ENCODE data around the gene CELF6. TPM values are rescaled to one million over a fixed set of nuclear protein-coding genes. Genes with fewer than 3 reads are reported as not detected.

CELF6 gene
- polyA plus RNA-seq, 4 donors: 0.54 to 10.9 (median 2.5) TPM

GRCh38 chr15:72313881-72314280, 6.1 kb downstream of the CELF6 start:
- H3K27me3 ChIP-seq (ENCODE audit: control insufficient read depth in 3 of 3, insufficient read depth in 3 of 3, low read length in 3 of 3): peaks cover 0 to 2% (median 0%) of the 10 kb centered on the region in 3 donors
- WGBS, 3 donors: 87 to 96% (median 92%) methylated on average over 2 of the region's 2 CpGs
- no peak overlapping the region for H3K27ac ChIP-seq (ENCODE audit: low read depth in 1 of 3, low read length in 2 of 3)
- H3K4me3 ChIP-seq (ENCODE audit: low read depth in 1 of 3, low read length in 3 of 3): no peak overlapping the region
- DNase-seq: no peak
- no peaks in the 10 kb centered on the region for H3K9me3 ChIP-seq (ENCODE audit: control insufficient read depth in 2 of 2, insufficient read depth in 1 of 2, low read depth in 1 of 2, low read length in 1 of 2)
- H3K36me3 ChIP-seq (ENCODE audit: control insufficient read depth in 3 of 3, insufficient read depth in 2 of 3, low read depth in 1 of 3, low read length in 3 of 3): peaks cover 0 to 4% (median 0%) of the 10 kb centered on the region in 3 donors
- no peak for FAIRE-seq
- no peaks in the 10 kb centered on the region for H3K4me1 ChIP-seq (ENCODE audit: control insufficient read depth in 3 of 3, insufficient read depth in 2 of 3, low read depth in 1 of 3, low read length in 2 of 3)

DNA sequence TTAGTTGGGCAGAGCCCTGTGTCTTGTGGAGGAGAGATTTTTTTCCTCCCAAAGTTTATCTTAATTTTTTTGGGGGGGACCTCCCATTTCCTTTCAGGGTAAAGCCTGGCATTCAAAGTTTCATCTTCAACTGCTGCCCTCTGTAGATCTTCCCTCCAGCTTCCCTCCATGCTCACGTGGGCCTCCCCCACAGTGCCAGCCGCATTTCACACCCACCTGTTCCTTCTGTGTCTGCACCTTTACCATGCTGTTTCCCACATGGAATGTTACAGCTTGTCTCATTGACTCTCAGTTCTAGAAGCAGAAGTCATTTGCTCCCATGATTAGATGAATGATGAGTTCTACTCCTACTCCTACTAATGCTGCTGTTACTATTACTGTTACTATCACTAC, 6.5 kb downstream of the CELF6 start:
- FAIRE-seq: no peak
- peaks cover 0 to 2% (median 0%) of the 10 kb centered on the region in 3 donors for H3K27me3 ChIP-seq (ENCODE audit: control insufficient read depth in 3 of 3, insufficient read depth in 3 of 3, low read length in 3 of 3)
- WGBS, 3 donors: 82 to 92% (median 86%) methylated on average over 2 of the region's 2 CpGs
- H3K36me3 ChIP-seq (ENCODE audit: control insufficient read depth in 3 of 3, insufficient read depth in 2 of 3, low read depth in 1 of 3, low read length in 3 of 3): peaks cover 0 to 4% (median 0%) of the 10 kb centered on the region in 3 donors
- no peaks in the 10 kb centered on the region for H3K9me3 ChIP-seq (ENCODE audit: control insufficient read depth in 2 of 2, insufficient read depth in 1 of 2, low read depth in 1 of 2, low read length in 1 of 2)
- H3K4me3 ChIP-seq (ENCODE audit: low read depth in 1 of 3, low read length in 3 of 3): no peak overlapping the region
- no peak for DNase-seq
- H3K27ac ChIP-seq (ENCODE audit: low read depth in 1 of 3, low read length in 2 of 3): no peak overlapping the region
- H3K4me1 ChIP-seq (ENCODE audit: control insufficient read depth in 3 of 3, insufficient read depth in 2 of 3, low read depth in 1 of 3, low read length in 2 of 3): no peaks in the 10 kb centered on the region

DNA sequence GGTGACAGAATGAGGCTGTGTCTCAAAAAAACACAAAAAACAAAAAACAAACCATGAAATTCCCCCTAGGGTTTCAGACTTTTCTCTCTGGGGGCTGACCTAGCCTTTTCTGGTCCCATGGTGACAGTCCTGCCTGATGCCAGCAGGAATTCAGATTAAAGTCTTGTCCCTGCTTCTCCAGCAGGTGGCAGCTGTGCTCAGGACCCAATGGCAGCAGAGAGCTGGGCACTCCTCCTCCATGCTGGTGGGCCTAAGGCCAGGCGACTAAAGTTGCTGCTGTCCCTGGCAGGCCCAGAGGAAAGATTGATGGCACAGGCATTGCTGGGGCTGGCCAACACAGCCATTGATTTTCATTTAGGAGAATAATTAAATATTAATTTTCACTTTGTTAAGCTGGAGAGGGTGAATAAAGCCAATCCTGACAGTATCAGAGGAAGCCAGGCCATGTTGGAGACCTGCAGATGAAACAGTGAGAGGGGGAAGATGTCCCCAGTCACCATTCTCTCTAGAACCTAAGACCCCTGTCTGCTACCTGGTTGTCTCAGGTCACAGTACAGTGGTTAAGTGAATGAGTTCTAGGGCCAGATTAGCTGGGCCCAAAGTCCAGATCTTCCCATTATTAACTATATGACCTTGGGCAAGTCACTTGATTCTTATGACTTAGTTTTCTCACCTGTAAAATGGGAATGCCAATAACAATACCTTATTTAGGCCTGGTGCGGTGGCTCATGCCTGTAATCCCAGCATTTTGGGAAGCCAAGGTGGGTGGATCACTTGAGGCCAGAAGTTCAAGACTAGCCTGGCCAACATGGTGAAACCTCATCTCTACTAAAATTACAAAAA, 7.1 kb downstream of the CELF6 start:
- Histone ChIP-seq H3K4me1 (ENCODE audit: control insufficient read depth in 3 of 3, insufficient read depth in 2 of 3, low read depth in 1 of 3, low read length in 2 of 3) (no peaks in the 10 kb centered on the region), H3K27ac (ENCODE audit: low read depth in 1 of 3, low read length in 2 of 3) (no peak overlapping the region), H3K36me3 (ENCODE audit: control insufficient read depth in 3 of 3, insufficient read depth in 2 of 3, low read depth in 1 of 3, low read length in 3 of 3) (peaks cover 0 to 4% (median 0%) of the 10 kb centered on the region in 3 donors), H3K9me3 (ENCODE audit: control insufficient read depth in 2 of 2, insufficient read depth in 1 of 2, low read depth in 1 of 2, low read length in 1 of 2) (no peaks in the 10 kb centered on the region), H3K27me3 (ENCODE audit: control insufficient read depth in 3 of 3, insufficient read depth in 3 of 3, low read length in 3 of 3) (no peaks in the 10 kb centered on the region), H3K4me3 (ENCODE audit: low read depth in 1 of 3, low read length in 3 of 3) (no peak overlapping the region)
- 51 to 57% (median 56%) methylated on average over 2 of the region's 2 CpGs for WGBS, 3 donors
- no peak for FAIRE-seq
- DNase-seq: peak; percentile 61 to 66

GRCh38 chr15:72307026-72307425, 12.9 kb downstream of the CELF6 start:
- DNase-seq: no peak
- Histone ChIP-seq H3K27me3 (ENCODE audit: control insufficient read depth in 3 of 3, insufficient read depth in 3 of 3, low read length in 3 of 3) (no peaks in the 10 kb centered on the region), H3K9me3 (ENCODE audit: control insufficient read depth in 2 of 2, insufficient read depth in 1 of 2, low read depth in 1 of 2, low read length in 1 of 2) (no peaks in the 10 kb centered on the region), H3K4me1 (ENCODE audit: control insufficient read depth in 3 of 3, insufficient read depth in 2 of 3, low read depth in 1 of 3, low read length in 2 of 3) (no peaks in the 10 kb centered on the region), H3K27ac (ENCODE audit: low read depth in 1 of 3, low read length in 2 of 3) (no peak overlapping the region), H3K4me3 (ENCODE audit: low read depth in 1 of 3, low read length in 3 of 3) (no peak overlapping the region), H3K36me3 (ENCODE audit: control insufficient read depth in 3 of 3, insufficient read depth in 2 of 3, low read depth in 1 of 3, low read length in 3 of 3) (peaks cover 0 to 16% (median 0%) of the 10 kb centered on the region in 3 donors)
- FAIRE-seq: no peak
- WGBS, 3 donors: 64 to 77% (median 73%) methylated on average over 5 of the region's 5 CpGs

DNA sequence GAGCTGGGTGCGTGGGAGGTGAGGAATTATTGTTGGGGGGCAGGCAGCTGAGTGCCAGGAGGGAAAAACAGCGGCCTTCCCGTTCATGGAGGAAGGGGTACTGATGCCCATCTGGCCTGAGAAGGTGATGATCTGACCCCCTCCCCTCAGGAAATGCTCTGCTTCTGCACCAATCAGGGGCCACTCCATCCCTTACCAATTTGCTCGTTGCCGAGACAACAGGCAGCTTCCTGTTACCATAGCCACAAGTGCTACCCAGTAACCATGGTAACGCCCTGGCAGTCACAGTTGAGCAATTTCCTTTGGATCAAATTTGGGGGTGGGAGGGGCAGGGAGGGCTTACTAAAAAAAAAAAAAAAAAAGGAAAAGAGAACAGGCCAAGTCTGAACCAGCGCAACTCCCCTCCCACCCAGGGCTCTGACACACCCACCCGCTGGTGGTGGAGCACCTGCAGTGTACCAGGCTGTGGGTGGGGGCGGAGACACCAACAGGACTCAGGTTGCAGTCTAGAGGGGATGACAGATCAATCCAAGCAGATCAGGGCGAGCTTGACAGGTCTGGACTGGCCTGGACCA, 13.7 kb downstream of the CELF6 start:
- H3K27ac ChIP-seq (ENCODE audit: low read depth in 1 of 3, low read length in 2 of 3): no peak overlapping the region
- 62 to 86% (median 63%) methylated on average over 10 of the region's 10 CpGs for WGBS, 3 donors
- FAIRE-seq (no peak), DNase-seq (no peak)
- no peaks in the 10 kb centered on the region for H3K9me3 ChIP-seq (ENCODE audit: control insufficient read depth in 2 of 2, insufficient read depth in 1 of 2, low read depth in 1 of 2, low read length in 1 of 2)
- no peaks in the 10 kb centered on the region for H3K4me1 ChIP-seq (ENCODE audit: control insufficient read depth in 3 of 3, insufficient read depth in 2 of 3, low read depth in 1 of 3, low read length in 2 of 3)
- H3K27me3 ChIP-seq (ENCODE audit: control insufficient read depth in 3 of 3, insufficient read depth in 3 of 3, low read length in 3 of 3): no peaks in the 10 kb centered on the region
- peaks cover 0 to 16% (median 0%) of the 10 kb centered on the region in 3 donors for H3K36me3 ChIP-seq (ENCODE audit: control insufficient read depth in 3 of 3, insufficient read depth in 2 of 3, low read depth in 1 of 3, low read length in 3 of 3)
- H3K4me3 ChIP-seq (ENCODE audit: low read depth in 1 of 3, low read length in 3 of 3): no peak overlapping the region

DNA sequence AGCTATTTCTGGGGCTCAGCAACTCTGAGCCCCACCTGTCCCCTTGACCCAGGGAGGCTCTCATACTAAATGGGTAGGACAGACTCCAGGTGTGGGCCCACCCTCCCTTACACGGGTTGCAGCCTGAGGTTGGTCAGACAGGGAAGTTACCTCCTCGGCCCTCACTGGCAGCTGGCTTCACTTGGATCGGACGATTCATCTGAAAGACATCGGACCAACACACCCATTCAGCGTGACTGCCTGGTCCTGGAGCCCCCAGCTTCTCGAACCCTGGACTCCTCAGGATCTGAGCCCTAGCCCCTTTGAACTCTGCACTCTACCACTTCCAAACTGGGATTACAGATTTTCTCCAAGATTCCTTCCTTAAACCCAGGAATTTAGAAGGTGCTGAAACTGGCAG, 15.4 kb downstream of the CELF6 start:
- Histone ChIP-seq H3K4me3 (ENCODE audit: low read depth in 1 of 3, low read length in 3 of 3) (no peak overlapping the region), H3K4me1 (ENCODE audit: control insufficient read depth in 3 of 3, insufficient read depth in 2 of 3, low read depth in 1 of 3, low read length in 2 of 3) (no peaks in the 10 kb centered on the region), H3K36me3 (ENCODE audit: control insufficient read depth in 3 of 3, insufficient read depth in 2 of 3, low read depth in 1 of 3, low read length in 3 of 3) (peaks cover 0 to 13% (median 0%) of the 10 kb centered on the region in 3 donors), H3K27ac (ENCODE audit: low read depth in 1 of 3, low read length in 2 of 3) (no peak overlapping the region), H3K9me3 (ENCODE audit: control insufficient read depth in 2 of 2, insufficient read depth in 1 of 2, low read depth in 1 of 2, low read length in 1 of 2) (no peaks in the 10 kb centered on the region), H3K27me3 (ENCODE audit: control insufficient read depth in 3 of 3, insufficient read depth in 3 of 3, low read length in 3 of 3) (no peaks in the 10 kb centered on the region)
- WGBS, 3 donors: 93 to 95% (median 94%) methylated on average over 7 of the region's 7 CpGs
- no peak for FAIRE-seq
- no peak for DNase-seq

DNA sequence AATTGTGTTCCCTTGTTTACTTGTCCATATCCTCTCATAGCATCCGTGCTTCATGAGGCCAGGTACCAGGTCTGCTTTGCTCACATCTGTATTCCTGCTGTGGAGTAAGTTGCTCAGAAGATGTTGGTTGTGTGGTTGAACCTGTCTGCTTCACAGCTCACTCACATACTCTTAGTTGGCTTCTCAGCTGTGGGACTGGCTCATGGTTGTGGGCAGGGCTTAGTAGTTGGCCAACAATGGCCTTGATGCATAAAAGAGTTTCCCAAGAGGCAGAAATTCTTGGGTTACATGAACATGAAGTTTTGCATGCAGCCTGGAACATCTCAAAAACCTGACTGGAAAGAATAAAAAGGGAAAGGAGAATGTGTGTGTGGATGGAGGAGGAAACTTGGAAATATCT, 17.0 kb downstream of the CELF6 start:
- WGBS, 3 donors: 59 to 75% (median 68%) methylated on average over 1 of the region's 1 CpG
- Histone ChIP-seq H3K9me3 (ENCODE audit: control insufficient read depth in 2 of 2, insufficient read depth in 1 of 2, low read depth in 1 of 2, low read length in 1 of 2) (no peaks in the 10 kb centered on the region), H3K4me1 (ENCODE audit: control insufficient read depth in 3 of 3, insufficient read depth in 2 of 3, low read depth in 1 of 3, low read length in 2 of 3) (no peaks in the 10 kb centered on the region), H3K27ac (ENCODE audit: low read depth in 1 of 3, low read length in 2 of 3) (no peak overlapping the region), H3K27me3 (ENCODE audit: control insufficient read depth in 3 of 3, insufficient read depth in 3 of 3, low read length in 3 of 3) (no peaks in the 10 kb centered on the region), H3K4me3 (ENCODE audit: low read depth in 1 of 3, low read length in 3 of 3) (no peak overlapping the region), H3K36me3 (ENCODE audit: control insufficient read depth in 3 of 3, insufficient read depth in 2 of 3, low read depth in 1 of 3, low read length in 3 of 3) (peaks cover 0 to 12% (median 0%) of the 10 kb centered on the region in 3 donors)
- FAIRE-seq (no peak), DNase-seq (no peak)

DNA sequence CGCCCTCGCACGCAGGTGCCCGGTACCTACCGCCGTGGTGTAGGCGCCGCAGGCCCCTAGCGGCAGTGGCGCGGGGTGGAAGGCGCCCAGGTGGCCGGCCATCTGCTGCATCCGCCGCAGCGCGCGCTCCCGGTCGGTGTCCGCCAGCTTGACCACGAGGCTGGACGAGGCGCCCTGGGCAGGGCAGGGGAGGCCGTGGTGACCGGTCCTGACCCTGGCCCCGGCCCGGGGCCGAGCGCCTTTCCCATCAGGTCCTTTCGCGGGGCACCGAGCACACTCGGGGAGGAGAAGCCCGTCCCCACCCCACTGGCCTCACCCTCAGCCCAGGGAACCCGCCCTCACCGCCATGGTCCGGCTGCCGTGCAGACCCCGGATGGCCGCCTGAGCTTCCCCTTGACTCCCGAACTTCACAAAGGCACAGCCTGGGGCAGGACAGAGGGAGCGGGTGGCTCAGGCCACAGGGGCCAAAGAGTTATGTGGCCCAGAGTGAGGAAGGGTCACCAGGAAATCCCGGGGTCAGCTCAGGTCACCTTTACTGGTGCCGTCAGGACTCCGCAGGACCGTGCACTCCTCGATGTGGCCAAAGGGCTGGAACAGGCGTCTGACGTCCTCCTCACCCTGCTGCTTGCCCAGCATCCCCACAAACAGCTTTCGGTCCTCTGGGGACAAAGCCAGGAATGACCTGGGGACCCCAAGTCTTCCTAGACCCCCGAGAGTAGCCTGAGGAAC, 30.2 kb downstream of the CELF6 start:
- no peak overlapping the region for H3K27ac ChIP-seq (ENCODE audit: low read depth in 1 of 3, low read length in 2 of 3)
- H3K4me1 ChIP-seq (ENCODE audit: control insufficient read depth in 3 of 3, insufficient read depth in 2 of 3, low read depth in 1 of 3, low read length in 2 of 3): no peaks in the 10 kb centered on the region
- peaks cover 0 to 28% (median 0%) of the 10 kb centered on the region in 3 donors for H3K36me3 ChIP-seq (ENCODE audit: control insufficient read depth in 3 of 3, insufficient read depth in 2 of 3, low read depth in 1 of 3, low read length in 3 of 3)
- DNase-seq (no peak), FAIRE-seq (no peak)
- H3K4me3 ChIP-seq (ENCODE audit: low read depth in 1 of 3, low read length in 3 of 3): no peak overlapping the region
- 90 to 94% (median 90%) methylated on average over 28 to 52 of the region's 52 CpGs for WGBS, 3 donors
- H3K27me3 ChIP-seq (ENCODE audit: control insufficient read depth in 3 of 3, insufficient read depth in 3 of 3, low read length in 3 of 3): no peaks in the 10 kb centered on the region
- no peaks in the 10 kb centered on the region for H3K9me3 ChIP-seq (ENCODE audit: control insufficient read depth in 2 of 2, insufficient read depth in 1 of 2, low read depth in 1 of 2, low read length in 1 of 2)

All from small intestine (tissue), 7 donors.